Measurements from ENCODE around the gene PXYLP1. TPM values are rescaled to one million over a fixed set of nuclear protein-coding genes. Genes with fewer than 3 reads are reported as not detected.

PXYLP1 gene
- total and polyA plus RNA-seq, 9 of the 15 experiments (the other 6 are each of a cell fraction or from before 2014, with no cell fraction given), result 0.80 to 2.9 (median 1.3) TPM

- no peak for TF ChIP-seq ZBTB40 (IDR thresholded peaks at IDR 0.05)
- no peak for TF ChIP-seq ZBTB40 (CRISPR knock-in tag; IDR thresholded peaks at IDR 0.05)
- no peak for TF ChIP-seq ZNF444 (CRISPR knock-in tag; IDR thresholded peaks at IDR 0.05)
- TF ChIP-seq SMARCE1 (IDR thresholded peaks at IDR 0.05), result no peak
- no peak for TF ChIP-seq ZBTB11 (CRISPR knock-in tag; IDR thresholded peaks at IDR 0.05)
- TF ChIP-seq FOXO4 (CRISPR knock-in tag; IDR thresholded peaks at IDR 0.05), result no peak
- no peak for TF ChIP-seq ZNF224 (CRISPR knock-in tag; IDR thresholded peaks at IDR 0.05)
- no peak for TF ChIP-seq ZNF584 (CRISPR knock-in tag; IDR thresholded peaks at IDR 0.05; ENCODE audit: low read depth)
- TF ChIP-seq ZFX (CRISPR knock-in tag; IDR thresholded peaks at IDR 0.05), result no peak
- TF ChIP-seq ZNF408 (CRISPR knock-in tag; IDR thresholded peaks at IDR 0.05; ENCODE audit: low read depth), result no peak
- TF ChIP-seq RFX7 (CRISPR knock-in tag; IDR thresholded peaks at IDR 0.05), result no peak
- no peak for TF ChIP-seq NFXL1 (CRISPR knock-in tag; IDR thresholded peaks at IDR 0.05)
- no peak for TF ChIP-seq KDM1A (IDR thresholded peaks at IDR 0.05)
- no peak for TF ChIP-seq KAT7 (CRISPR knock-in tag; IDR thresholded peaks at IDR 0.05; ENCODE audit: borderline replicate concordance)
Measured at GRCh38 chr3:141308588-141309218, 77.1 kb downstream of the PXYLP1 start (continued).

All from K562 (cell line).